CD14-positive monocyte (primary cell): Measurements from ENCODE around the gene CHRNG. TPM values are rescaled to one million over a fixed set of nuclear protein-coding genes. Genes with fewer than 3 reads are reported as not detected.

Source experiments
- DNase-seq, 3 donors: peaks; one replicate each; pipeline ENCODE4 v3.0.0-alpha.2; 2011 to 2022
- H2AFZ ChIP-seq: 2 replicates; pipeline ENCODE4 v1.6.0; 2012; ENCODE audit warnings: mild to moderate bottlenecking, low read depth, low read length, inconsistent platforms; ENCODE audit not compliant: insufficient read depth, poor library complexity, severe bottlenecking
- H3K27ac ChIP-seq, 2 donors: 1 replicate in 1 of 2; 2 replicates in 1 of 2; pipeline ENCODE4 v1.5.1; 2012 to 2013; ENCODE audit warnings: low read length in 2 of 2, control low read depth in 1 of 2, inconsistent platforms in 1 of 2, low read depth in 1 of 2, mild to moderate bottlenecking in 1 of 2
- H3K27me3 ChIP-seq, 2 donors: one replicate each; pipeline versions ENCODE4 v1.6.0 to v1.6.1; 2011 to 2013; ENCODE audit warnings: low read length in 2 of 2; ENCODE audit not compliant: control insufficient read depth in 2 of 2, insufficient read depth in 2 of 2
- H3K36me3 ChIP-seq, 2 donors: replicated peaks in 1 of 2; 1 replicate in 1 of 2; 2 replicates in 1 of 2; pipeline versions ENCODE4 v1.5.1 to v1.6.1; 2012 to 2013; ENCODE audit warnings: low read length in 2 of 2, control low read depth in 1 of 2, inconsistent platforms in 1 of 2, mild to moderate bottlenecking in 1 of 2; ENCODE audit not compliant: insufficient read depth in 2 of 2, control insufficient read depth in 1 of 2
- H3K4me1 ChIP-seq, 2 donors: 1 replicate in 1 of 2; 2 replicates in 1 of 2; pipeline versions ENCODE4 v1.5.1 to v1.6.1; 2012 to 2013; ENCODE audit warnings: low read length in 2 of 2, control low read depth in 1 of 2, inconsistent platforms in 1 of 2, mild to moderate bottlenecking in 1 of 2, moderate library complexity in 1 of 2; ENCODE audit not compliant: insufficient read depth in 2 of 2, control insufficient read depth in 1 of 2
- H3K4me2 ChIP-seq: replicated peaks from 2 replicates; pipeline ENCODE3; 2012; ENCODE audit warnings: low read length, moderate library complexity, mild to moderate bottlenecking; ENCODE audit not compliant: poor library complexity, severe bottlenecking; ENCODE audit errors: extremely low read depth
- H3K4me3 ChIP-seq, 3 experiments: fragments of 200-600 bp in 1 of 3; sonication (generic) in 1 of 3; replicated peaks in 1 of 3; 1 replicate in 2 of 3; 2 replicates in 1 of 3; pipeline ENCODE4 v1.5.1; 2011 to 2013; ENCODE audit warnings: low read length in 3 of 3, mild to moderate bottlenecking in 3 of 3, control low read depth in 2 of 3, low read depth in 2 of 3, inconsistent platforms in 1 of 3, moderate library complexity in 1 of 3
- H3K79me2 ChIP-seq: 2 replicates; pipeline ENCODE4 v1.6.0; 2012; ENCODE audit warnings: mild to moderate bottlenecking, control low read depth, inconsistent platforms, low read length, moderate library complexity; ENCODE audit not compliant: insufficient read depth
- H3K9ac ChIP-seq: 2 replicates; pipeline ENCODE4 v1.6.0; 2017; ENCODE audit warnings: low read length, mild to moderate bottlenecking; ENCODE audit not compliant: insufficient read depth, poor library complexity, severe bottlenecking
- H3K9me3 ChIP-seq, 2 donors: replicated peaks in 1 of 2; 1 replicate in 1 of 2; 2 replicates in 1 of 2; pipeline versions ENCODE4 v1.5.1 to v1.6.1; 2012 to 2013; ENCODE audit warnings: low read length in 2 of 2, control low read depth in 1 of 2; ENCODE audit not compliant: control insufficient read depth in 1 of 2, insufficient read depth in 1 of 2
- H4K20me1 ChIP-seq: 2 replicates; pipeline ENCODE4 v1.6.0; 2012; ENCODE audit warnings: mild to moderate bottlenecking, low read length, control low read depth, moderate library complexity; ENCODE audit not compliant: insufficient read depth
- H3K27ac Mint-ChIP-seq, 7 donors: one replicate each; pipeline ENCODE4 v1.8.0; 2020; ENCODE audit warnings: mild to moderate bottlenecking in 7 of 7, mixed read lengths in 7 of 7, moderate library complexity in 6 of 7, inconsistent platforms in 2 of 7
- H3K27me3 Mint-ChIP-seq, 3 donors: one replicate each; pipeline ENCODE4 v1.8.0; 2021 to 2022; ENCODE audit warnings: low read depth in 3 of 3, mild to moderate bottlenecking in 3 of 3, mixed read lengths in 3 of 3, moderate library complexity in 3 of 3, inconsistent platforms in 1 of 3
- H3K36me3 Mint-ChIP-seq, 2 donors: one replicate each; pipeline ENCODE4 v1.8.0; 2020; ENCODE audit warnings: mixed read lengths in 2 of 2, inconsistent platforms in 1 of 2, mild to moderate bottlenecking in 1 of 2
- H3K4me1 Mint-ChIP-seq: one replicate; pipeline ENCODE4 v1.8.0; 2020; ENCODE audit warnings: mild to moderate bottlenecking, mixed read lengths
- H3K4me3 Mint-ChIP-seq, 2 donors: one replicate each; pipeline ENCODE4 v1.8.0; 2020; ENCODE audit warnings: mild to moderate bottlenecking in 2 of 2, mixed read lengths in 2 of 2, moderate library complexity in 1 of 2
- H3K9me3 Mint-ChIP-seq, 7 donors: one replicate each; pipeline ENCODE4 v1.8.0; 2020 to 2022; ENCODE audit warnings: mixed read lengths in 7 of 7, mild to moderate bottlenecking in 6 of 7, moderate library complexity in 6 of 7, inconsistent platforms in 2 of 7
- WGBS: methylation state at CpG from one replicate; pipeline ENCODE4 v1.1.5; 2013; ENCODE audit warnings: missing lambda C conversion rate; ENCODE audit not compliant: insufficient coverage; 5-methylcytosine and 5-hydroxymethylcytosine counted together
- intact Hi-C, 2 donors: fragments of 100-400 bp; cut with micrococcal nuclease; formaldehyde crosslinking; loops; one replicate each; pipeline versions ENCODE4 v1.15.0 to v1.15.1; 2023
- polyA plus RNA-seq, 3 donors: library from polyadenylated mRNA; depleted of rRNA in 1 of 3; unstranded in 2 of 3; stranded (reverse) in 1 of 3; fragments of 300-500 nt in 2 of 3; fragments of >200 nt in 1 of 3; fragmentation: Illumina TruSeq in 2 of 3; gene quantifications; 1 replicate in 2 of 3; 2 replicates in 1 of 3; pipeline ENCODE4 v1.2.3, GENCODE V29; 2012 to 2021
- TF ChIP-seq, protein P1 (sequence below): fragments of 200-600 bp; IDR thresholded peaks from one replicate; pipeline ENCODE4 v1.8.0; 2022; ENCODE audit warnings: antibody characterized with exemption, mild to moderate bottlenecking

The CHRNG gene
- polyA plus RNA-seq, 3 donors: not detected

GRCh38 chr2:232543491-232543890 lies 4.0 kb downstream of the CHRNG start:
- TF ChIP-seq, protein P1, sequence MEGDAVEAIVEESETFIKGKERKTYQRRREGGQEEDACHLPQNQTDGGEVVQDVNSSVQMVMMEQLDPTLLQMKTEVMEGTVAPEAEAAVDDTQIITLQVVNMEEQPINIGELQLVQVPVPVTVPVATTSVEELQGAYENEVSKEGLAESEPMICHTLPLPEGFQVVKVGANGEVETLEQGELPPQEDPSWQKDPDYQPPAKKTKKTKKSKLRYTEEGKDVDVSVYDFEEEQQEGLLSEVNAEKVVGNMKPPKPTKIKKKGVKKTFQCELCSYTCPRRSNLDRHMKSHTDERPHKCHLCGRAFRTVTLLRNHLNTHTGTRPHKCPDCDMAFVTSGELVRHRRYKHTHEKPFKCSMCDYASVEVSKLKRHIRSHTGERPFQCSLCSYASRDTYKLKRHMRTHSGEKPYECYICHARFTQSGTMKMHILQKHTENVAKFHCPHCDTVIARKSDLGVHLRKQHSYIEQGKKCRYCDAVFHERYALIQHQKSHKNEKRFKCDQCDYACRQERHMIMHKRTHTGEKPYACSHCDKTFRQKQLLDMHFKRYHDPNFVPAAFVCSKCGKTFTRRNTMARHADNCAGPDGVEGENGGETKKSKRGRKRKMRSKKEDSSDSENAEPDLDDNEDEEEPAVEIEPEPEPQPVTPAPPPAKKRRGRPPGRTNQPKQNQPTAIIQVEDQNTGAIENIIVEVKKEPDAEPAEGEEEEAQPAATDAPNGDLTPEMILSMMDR: no peak
- Histone ChIP-seq H3K36me3 (peaks cover 0 to 12% of the 10 kb centered on the region in 2 donors), H3K9ac (no peak overlapping the region), H3K4me1 (peaks cover 40 to 58% of the 10 kb centered on the region in 2 donors), H3K4me3 (no peak overlapping the region), H3K27ac (no peak overlapping the region), H2AFZ (no peak overlapping the region), H3K27me3 (no peaks in the 10 kb centered on the region), H3K79me2 (peaks cover 27% of the 10 kb centered on the region), H3K9me3 (no peaks in the 10 kb centered on the region), H3K4me2 (no peak overlapping the region), H4K20me1 (peaks cover 27% of the 10 kb centered on the region)
- peak overlapping the region in 1 of 7 donors; percentile 63 for H3K27ac Mint-ChIP-seq
- H3K4me1 Mint-ChIP-seq: peaks cover 47% of the 10 kb centered on the region
- no peak for DNase-seq
- intact Hi-C loops: no loop called here
- WGBS: 100% methylated on average over 4 of the region's 14 CpGs
- no peak overlapping the region for H3K4me3 Mint-ChIP-seq
- H3K36me3 Mint-ChIP-seq: peaks cover 11 to 34% of the 10 kb centered on the region in 2 donors
- H3K27me3 Mint-ChIP-seq: peaks cover 5 to 12% (median 5%) of the 10 kb centered on the region in 3 donors
- no peaks in the 10 kb centered on the region for H3K9me3 Mint-ChIP-seq

DNA sequence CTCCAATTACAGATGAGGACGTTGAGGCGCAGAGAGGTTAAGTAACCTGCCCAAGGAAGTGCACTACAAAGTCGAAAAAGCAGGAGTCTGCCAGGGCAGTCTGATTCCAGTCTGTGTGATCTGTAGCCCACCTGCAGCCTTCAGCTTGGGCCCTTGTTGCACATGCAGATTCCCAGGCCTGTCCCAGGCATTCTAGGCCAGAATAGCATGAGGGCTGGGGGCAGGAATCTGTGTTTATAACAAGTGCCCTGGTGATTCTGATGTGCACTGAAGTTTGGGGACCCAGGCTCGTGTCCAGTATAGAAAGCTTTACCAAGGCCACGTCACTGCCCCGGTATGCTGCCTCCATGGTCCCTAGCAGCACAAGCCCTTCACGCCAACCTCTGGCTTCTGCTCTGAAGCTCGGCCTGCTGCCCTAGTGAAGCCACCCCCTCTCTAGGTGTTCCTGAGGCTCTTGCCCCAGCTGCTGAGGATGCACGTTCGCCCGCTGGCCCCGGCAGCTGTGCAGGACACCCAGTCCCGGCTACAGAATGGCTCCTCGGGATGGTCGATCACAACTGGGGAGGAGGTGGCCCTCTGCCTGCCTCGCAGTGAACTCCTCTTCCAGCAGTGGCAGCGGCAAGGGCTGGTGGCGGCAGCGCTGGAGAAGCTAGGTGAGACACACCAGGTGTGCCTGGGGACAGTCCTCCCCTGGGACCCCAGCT lies 4.6 kb downstream of the CHRNG start:
- H3K27ac ChIP-seq: no peak overlapping the region
- peaks cover 34 to 52% of the 10 kb centered on the region in 2 donors for H3K4me1 ChIP-seq
- no peak overlapping the region for H3K4me3 Mint-ChIP-seq
- TF ChIP-seq, protein P1: no peak
- 95% methylated on average over 17 of the region's 19 CpGs for WGBS
- H3K9me3 ChIP-seq: no peaks in the 10 kb centered on the region
- H3K4me3 ChIP-seq: no peak overlapping the region
- H3K79me2 ChIP-seq: peaks cover 30% of the 10 kb centered on the region
- no peak overlapping the region for H3K9ac ChIP-seq
- peaks cover 2 to 12% (median 5%) of the 10 kb centered on the region in 3 donors for H3K27me3 Mint-ChIP-seq
- intact Hi-C loops: no loop called here
- H3K27ac Mint-ChIP-seq: peak overlapping the region in 2 of 7 donors; percentile 63 to 68
- H3K9me3 Mint-ChIP-seq: no peaks in the 10 kb centered on the region
- no peak overlapping the region for H3K4me2 ChIP-seq
- H3K36me3 ChIP-seq: peaks cover 0 to 12% of the 10 kb centered on the region in 2 donors
- peaks cover 43% of the 10 kb centered on the region for H3K4me1 Mint-ChIP-seq
- no peaks in the 10 kb centered on the region for H3K27me3 ChIP-seq
- H4K20me1 ChIP-seq: peaks cover 27% of the 10 kb centered on the region
- no peak for DNase-seq
- H3K36me3 Mint-ChIP-seq: peaks cover 11 to 35% of the 10 kb centered on the region in 2 donors
- H2AFZ ChIP-seq: no peak overlapping the region
